Endothelial cell (in vitro differentiated cells): ENCODE measurements around the gene OSTC. TPM values are rescaled to one million over a fixed set of nuclear protein-coding genes. Genes with fewer than 3 reads are reported as not detected.

Experiments
- DNase-seq: peaks from one replicate; pipeline ENCODE4 v3.0.0; 2021; ENCODE audit warnings: low spot score
- H3K27ac Mint-ChIP-seq: one replicate; pipeline ENCODE4 v1.8.0; 2021; ENCODE audit warnings: mixed read lengths, inconsistent platforms; ENCODE audit not compliant: unreplicated experiment
- H3K27me3 Mint-ChIP-seq: one replicate; pipeline ENCODE4 v1.8.0; 2021; ENCODE audit warnings: mild to moderate bottlenecking, moderate library complexity, mixed read lengths, inconsistent platforms; ENCODE audit not compliant: unreplicated experiment
- H3K36me3 Mint-ChIP-seq: one replicate; pipeline ENCODE4 v1.8.0; 2021; ENCODE audit warnings: mild to moderate bottlenecking, low read depth, mixed read lengths, inconsistent platforms; ENCODE audit not compliant: unreplicated experiment
- H3K4me1 Mint-ChIP-seq: one replicate; pipeline ENCODE4 v1.8.0; 2021; ENCODE audit warnings: mild to moderate bottlenecking, mixed read lengths, inconsistent platforms; ENCODE audit not compliant: unreplicated experiment
- H3K4me3 Mint-ChIP-seq: one replicate; pipeline ENCODE4 v1.8.0; 2021; ENCODE audit warnings: mild to moderate bottlenecking, mixed read lengths, inconsistent platforms; ENCODE audit not compliant: unreplicated experiment
- H3K9me3 Mint-ChIP-seq: one replicate; pipeline ENCODE4 v1.8.0; 2021; ENCODE audit warnings: mixed read lengths, inconsistent platforms; ENCODE audit not compliant: unreplicated experiment
- total RNA-seq: library from RNA; stranded (reverse); fragmentation: NEBNext Ultra II Directional; extraction: Animal tissue kit (Norgen Biotek cat#: 25700); gene quantifications from one replicate; pipeline ENCODE4 v1.2.1, GENCODE V29; 2021; ENCODE audit not compliant: unreplicated experiment
- TF ChIP-seq, protein P1 (sequence below): fragments of 200-600 bp; sonication (generic); IDR thresholded peaks from one replicate; pipeline ENCODE4 v1.5.0; 2021; ENCODE audit warnings: antibody characterized with exemption; ENCODE audit not compliant: unreplicated experiment

Gene OSTC
- total RNA-seq, 1 donor from 2014 or later = 191 TPM

DNA sequence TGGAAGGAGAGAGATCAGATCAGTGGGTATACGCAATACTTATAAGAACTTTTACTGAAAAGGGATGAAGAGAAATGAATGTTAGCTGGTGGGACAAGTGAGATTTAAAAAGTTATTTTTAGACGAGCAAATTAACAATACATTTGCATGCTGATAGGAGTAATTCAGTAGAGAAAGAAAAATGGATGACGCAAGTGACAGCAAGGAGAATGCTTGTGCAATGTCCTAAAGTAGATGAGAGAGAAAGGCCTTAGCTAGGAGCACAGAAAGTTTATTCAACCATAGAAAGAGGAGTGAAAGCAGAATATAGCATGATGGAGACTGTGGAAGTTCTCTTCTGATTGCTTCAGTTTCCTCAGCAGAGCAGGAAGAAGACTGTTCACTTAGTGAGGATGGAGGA lies 45.8 kb downstream of the OSTC start:
- Mint-ChIP-seq H3K4me1 (no peaks in the 10 kb centered on the region), H3K27ac (no peak overlapping the region), H3K9me3 (no peaks in the 10 kb centered on the region), H3K27me3 (peaks cover 2% of the 10 kb centered on the region), H3K36me3 (no peaks in the 10 kb centered on the region), H3K4me3 (no peak overlapping the region)
- no peak for DNase-seq
- TF ChIP-seq, protein P1, sequence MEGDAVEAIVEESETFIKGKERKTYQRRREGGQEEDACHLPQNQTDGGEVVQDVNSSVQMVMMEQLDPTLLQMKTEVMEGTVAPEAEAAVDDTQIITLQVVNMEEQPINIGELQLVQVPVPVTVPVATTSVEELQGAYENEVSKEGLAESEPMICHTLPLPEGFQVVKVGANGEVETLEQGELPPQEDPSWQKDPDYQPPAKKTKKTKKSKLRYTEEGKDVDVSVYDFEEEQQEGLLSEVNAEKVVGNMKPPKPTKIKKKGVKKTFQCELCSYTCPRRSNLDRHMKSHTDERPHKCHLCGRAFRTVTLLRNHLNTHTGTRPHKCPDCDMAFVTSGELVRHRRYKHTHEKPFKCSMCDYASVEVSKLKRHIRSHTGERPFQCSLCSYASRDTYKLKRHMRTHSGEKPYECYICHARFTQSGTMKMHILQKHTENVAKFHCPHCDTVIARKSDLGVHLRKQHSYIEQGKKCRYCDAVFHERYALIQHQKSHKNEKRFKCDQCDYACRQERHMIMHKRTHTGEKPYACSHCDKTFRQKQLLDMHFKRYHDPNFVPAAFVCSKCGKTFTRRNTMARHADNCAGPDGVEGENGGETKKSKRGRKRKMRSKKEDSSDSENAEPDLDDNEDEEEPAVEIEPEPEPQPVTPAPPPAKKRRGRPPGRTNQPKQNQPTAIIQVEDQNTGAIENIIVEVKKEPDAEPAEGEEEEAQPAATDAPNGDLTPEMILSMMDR = no peak

DNA sequence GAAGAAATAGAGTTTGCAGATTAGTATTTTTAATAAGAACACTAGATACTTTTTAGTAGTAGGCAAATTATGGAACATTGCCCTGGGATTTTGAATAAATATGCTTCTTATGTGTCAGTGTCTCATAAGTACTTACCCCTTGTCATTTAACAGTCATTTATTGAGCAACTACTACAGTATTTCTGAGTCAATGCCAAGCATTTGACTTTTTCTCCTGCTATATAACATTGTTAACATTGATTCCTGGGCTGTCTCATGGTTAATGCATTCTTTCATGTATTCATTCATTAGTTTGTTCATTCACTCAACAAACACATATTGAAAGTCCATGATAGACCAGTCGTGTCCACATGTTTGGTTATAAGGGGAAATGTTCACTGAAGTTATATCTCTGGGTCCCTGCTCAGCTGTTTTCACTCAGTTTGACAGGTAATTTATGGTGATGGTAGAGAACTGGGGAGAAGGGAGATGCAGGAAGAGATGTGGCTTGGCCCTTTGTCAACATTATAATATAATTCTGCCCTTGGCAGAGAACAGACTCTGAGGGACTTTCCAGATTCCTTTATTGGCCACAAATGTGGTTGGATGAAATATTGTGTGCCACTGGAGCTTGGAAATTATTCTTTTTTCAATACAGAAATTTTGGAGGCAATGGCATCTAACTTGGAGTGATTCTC lies 49.8 kb downstream of the OSTC start:
- H3K9me3 Mint-ChIP-seq = no peaks in the 10 kb centered on the region
- TF ChIP-seq, protein P1 = no peak
- H3K4me3 Mint-ChIP-seq = no peak overlapping the region
- peaks cover 2% of the 10 kb centered on the region for H3K27me3 Mint-ChIP-seq
- H3K27ac Mint-ChIP-seq = no peak overlapping the region
- H3K4me1 Mint-ChIP-seq = peaks cover 9% of the 10 kb centered on the region
- no peaks in the 10 kb centered on the region for H3K36me3 Mint-ChIP-seq
- DNase-seq = no peak

DNA sequence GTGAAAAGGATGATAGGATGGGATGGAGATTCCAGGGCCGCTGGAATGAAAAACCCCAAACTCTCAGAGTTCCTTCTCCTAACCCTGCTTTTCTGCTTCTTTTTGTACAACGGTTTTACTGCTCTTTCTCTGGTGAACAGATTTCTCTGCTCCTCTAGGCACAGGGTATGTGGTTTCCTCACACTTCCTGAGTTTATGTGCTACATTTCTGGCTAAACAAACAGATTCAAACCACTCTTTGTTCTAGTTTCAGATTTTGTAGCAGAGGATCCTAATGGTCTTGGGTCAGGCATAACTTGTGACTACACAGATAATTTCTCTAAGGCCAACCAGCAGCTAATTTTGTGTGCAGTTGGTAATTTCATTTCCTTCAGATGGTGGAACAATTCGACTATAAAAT lies 52.6 kb downstream of the OSTC start:
- Mint-ChIP-seq H3K4me3 (no peak overlapping the region), H3K9me3 (no peaks in the 10 kb centered on the region), H3K27ac (peak overlapping the region; percentile 22), H3K27me3 (peaks cover 2% of the 10 kb centered on the region), H3K4me1 (peaks cover 9% of the 10 kb centered on the region), H3K36me3 (no peaks in the 10 kb centered on the region)
- DNase-seq = no peak
- TF ChIP-seq, protein P1 = no peak

DNA sequence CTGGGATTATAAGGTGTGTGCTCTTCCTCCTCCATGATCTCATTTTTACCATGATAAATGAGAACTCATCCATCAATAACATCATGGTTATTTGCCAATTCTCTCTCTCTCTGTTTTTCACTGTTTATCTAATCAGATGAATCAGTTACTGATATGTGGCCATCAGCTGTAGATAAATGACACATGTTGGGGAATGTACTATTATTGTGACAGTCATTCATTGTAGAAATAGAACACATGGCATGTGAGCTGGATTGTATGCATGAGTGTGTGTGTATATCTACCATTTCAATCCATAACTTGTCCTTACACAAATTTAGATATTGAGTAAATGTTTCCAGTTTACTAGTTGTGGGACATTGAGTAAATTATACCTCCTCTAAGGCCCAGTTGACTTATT lies 53.0 kb downstream of the OSTC start:
- no peaks in the 10 kb centered on the region for H3K36me3 Mint-ChIP-seq
- TF ChIP-seq, protein P1 = no peak
- peaks cover 2% of the 10 kb centered on the region for H3K27me3 Mint-ChIP-seq
- H3K27ac Mint-ChIP-seq = no peak overlapping the region
- peaks cover 9% of the 10 kb centered on the region for H3K4me1 Mint-ChIP-seq
- no peak overlapping the region for H3K4me3 Mint-ChIP-seq
- H3K9me3 Mint-ChIP-seq = no peaks in the 10 kb centered on the region
- no peak for DNase-seq

DNA sequence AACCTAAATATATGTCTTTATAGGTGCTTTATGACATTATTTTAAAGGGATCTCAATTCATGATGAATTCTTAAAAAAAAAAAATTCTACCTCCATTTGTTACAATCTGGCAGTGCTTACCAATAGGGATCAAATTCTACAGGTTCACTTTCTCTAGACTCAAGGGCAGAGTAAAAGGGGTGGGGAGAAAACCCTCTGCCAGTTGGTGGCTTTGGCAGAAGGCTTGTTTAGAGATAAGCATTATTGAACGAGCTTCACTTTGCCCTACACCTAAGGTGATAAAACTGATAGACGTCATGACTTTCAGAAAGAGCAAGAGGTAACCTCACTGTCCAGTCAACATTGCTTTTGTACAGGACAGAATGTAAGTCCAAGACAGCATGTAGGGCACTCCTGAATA lies 53.6 kb downstream of the OSTC start:
- Mint-ChIP-seq H3K4me1 (peaks cover 9% of the 10 kb centered on the region), H3K27me3 (no peaks in the 10 kb centered on the region), H3K4me3 (no peak overlapping the region), H3K9me3 (no peaks in the 10 kb centered on the region), H3K36me3 (no peaks in the 10 kb centered on the region), H3K27ac (no peak overlapping the region)
- TF ChIP-seq, protein P1 = no peak
- no peak for DNase-seq
